Activated naive CD4-positive, alpha-beta T cell treated with anti-CD3 and anti-CD28 coated beads, Interleukin-2, amount 10 ng/mL, durations not matched to agents 7 days and 5 days (primary cell): ENCODE results near the gene NRF1.
"Not testable (repeated sequence)": the region's sequence is repeated elsewhere in the genome, so short reads cannot be mapped to it uniquely, and the experiment has no call there.

Experiments used
- CTCF ChIA-PET: fragments of 350-600 bp; sonication (Branson Sonifier 250); formaldehyde crosslinking; loops from one replicate; lab custom pipeline; 2021; ENCODE audit warnings: antibody characterized with exemption; lab: Charles Lee
- DNase-seq: peaks from one replicate; pipeline ENCODE4 v3.0.0-alpha.2; 2020
- H3K27ac Mint-ChIP-seq: one replicate; pipeline ENCODE4 v1.8.0; 2021; ENCODE audit warnings: mild to moderate bottlenecking, moderate library complexity, mixed read lengths
- H3K27me3 Mint-ChIP-seq: one replicate; pipeline ENCODE4 v1.8.0; 2021; ENCODE audit warnings: mild to moderate bottlenecking, mixed read lengths
- H3K36me3 Mint-ChIP-seq: one replicate; pipeline ENCODE4 v1.8.0; 2021; ENCODE audit warnings: mixed read lengths
- H3K4me1 Mint-ChIP-seq: one replicate; pipeline ENCODE4 v1.8.0; 2021; ENCODE audit warnings: mixed read lengths
- H3K4me3 Mint-ChIP-seq: one replicate; pipeline ENCODE4 v1.8.0; 2021; ENCODE audit warnings: mild to moderate bottlenecking, moderate library complexity, mixed read lengths
- H3K9me3 Mint-ChIP-seq: one replicate; pipeline ENCODE4 v1.8.0; 2021; ENCODE audit warnings: mixed read lengths

Gene NRF1

GRCh38 chr7:129644634-129645230 is 33.2 kb downstream of the NRF1 start:
- Mint-ChIP-seq H3K36me3 (peaks cover 2% of the 10 kb centered on the region), H3K27ac (no peak overlapping the region), H3K27me3 (no peaks in the 10 kb centered on the region), H3K4me3 (no peak overlapping the region), H3K9me3 (no peaks in the 10 kb centered on the region), H3K4me1 (no peaks in the 10 kb centered on the region)
- CTCF ChIA-PET: interaction anchor here (1.5 to 2.1 kb wide), 3 partner anchors 66 to 277 kb away, joined by 3 to 8 read pairs (median 5); no protein-coding TSS in a partner anchor
- no peak for DNase-seq

GRCh38 chr7:129646369-129647021 is 35.0 kb downstream of the NRF1 start:
- no peak overlapping the region for H3K4me3 Mint-ChIP-seq
- no peak for DNase-seq
- H3K36me3 Mint-ChIP-seq: peaks cover 3% of the 10 kb centered on the region
- no peaks in the 10 kb centered on the region for H3K27me3 Mint-ChIP-seq
- no peaks in the 10 kb centered on the region for H3K9me3 Mint-ChIP-seq
- CTCF ChIA-PET: interaction anchor here (1.5 kb wide), 1 partner anchor 303 kb away, joined by 3 read pairs; no protein-coding TSS in a partner anchor
- no peak overlapping the region for H3K27ac Mint-ChIP-seq
- no peaks in the 10 kb centered on the region for H3K4me1 Mint-ChIP-seq

GRCh38 chr7:129649128-129649690 is 37.7 kb downstream of the NRF1 start:
- H3K4me1 Mint-ChIP-seq: no peaks in the 10 kb centered on the region
- H3K36me3 Mint-ChIP-seq: peaks cover 9% of the 10 kb centered on the region
- CTCF ChIA-PET: interaction anchor here (1.1 to 2.4 kb wide), 3 partner anchors 10 to 176 kb away, joined by 3 to 6 read pairs (median 6); no protein-coding TSS in a partner anchor
- no peak for DNase-seq
- no peaks in the 10 kb centered on the region for H3K9me3 Mint-ChIP-seq
- no peaks in the 10 kb centered on the region for H3K27me3 Mint-ChIP-seq
- H3K27ac Mint-ChIP-seq: no peak overlapping the region
- H3K4me3 Mint-ChIP-seq: no peak overlapping the region

- CTCF ChIA-PET: interaction anchor here (1.1 to 2.4 kb wide), 3 partner anchors 9 to 175 kb away, joined by 3 to 6 read pairs (median 6); no protein-coding TSS in a partner anchor
- Mint-ChIP-seq H3K27me3 (no peaks in the 10 kb centered on the region), H3K4me3 (no peak overlapping the region), H3K36me3 (peaks cover 9% of the 10 kb centered on the region), H3K27ac (no peak overlapping the region), H3K4me1 (no peaks in the 10 kb centered on the region), H3K9me3 (no peaks in the 10 kb centered on the region)
- DNase-seq: no peak
These were observed 38.7 kb downstream of the NRF1 start for GRCh38 chr7:129650056-129650758.

GRCh38 chr7:129652914-129653313 is 41.4 kb downstream of the NRF1 start:
- Mint-ChIP-seq H3K27me3 (no peaks in the 10 kb centered on the region), H3K9me3 (no peaks in the 10 kb centered on the region), H3K36me3 (peaks cover 18% of the 10 kb centered on the region), H3K27ac (no peak overlapping the region), H3K4me1 (no peaks in the 10 kb centered on the region), H3K4me3 (no peak overlapping the region)
- no peak for DNase-seq
- CTCF ChIA-PET: no interaction called here

- no peaks in the 10 kb centered on the region for H3K27me3 Mint-ChIP-seq
- no peak for DNase-seq
- peaks cover 40% of the 10 kb centered on the region for H3K36me3 Mint-ChIP-seq
- H3K4me1 Mint-ChIP-seq: no peaks in the 10 kb centered on the region
- no peak overlapping the region for H3K4me3 Mint-ChIP-seq
- CTCF ChIA-PET: no interaction called here
- peaks cover 11% of the 10 kb centered on the region for H3K9me3 Mint-ChIP-seq
- no peak overlapping the region for H3K27ac Mint-ChIP-seq
These were observed 44.3 kb downstream of the NRF1 start for GRCh38 chr7:129655811-129656210.

GRCh38 chr7:129657363-129657762 is 45.8 kb downstream of the NRF1 start:
- Mint-ChIP-seq H3K36me3 (peaks cover 54% of the 10 kb centered on the region), H3K27ac (no peak overlapping the region), H3K4me3 (no peak overlapping the region), H3K9me3 (peaks cover 22% of the 10 kb centered on the region), H3K4me1 (no peaks in the 10 kb centered on the region), H3K27me3 (no peaks in the 10 kb centered on the region)
- no peak for DNase-seq
- CTCF ChIA-PET: no interaction called here

- CTCF ChIA-PET, H3K4me1 Mint-ChIP-seq, H3K27me3 Mint-ChIP-seq, DNase-seq, H3K27ac Mint-ChIP-seq, H3K4me3 Mint-ChIP-seq: not testable (repeated sequence)
- H3K36me3 Mint-ChIP-seq: peaks cover 58% of the 10 kb centered on the region
- H3K9me3 Mint-ChIP-seq: peaks cover 22% of the 10 kb centered on the region
These were observed 48.4 kb downstream of the NRF1 start for GRCh38 chr7:129659907-129660306.

- Mint-ChIP-seq H3K4me3 (no peak overlapping the region), H3K4me1 (no peaks in the 10 kb centered on the region), H3K9me3 (peaks cover 22% of the 10 kb centered on the region), H3K27ac (no peak overlapping the region), H3K36me3 (peaks cover 57% of the 10 kb centered on the region), H3K27me3 (no peaks in the 10 kb centered on the region)
- no peak for DNase-seq
- CTCF ChIA-PET: no interaction called here
These were observed 50.2 kb downstream of the NRF1 start for GRCh38 chr7:129661645-129662182.

GRCh38 chr7:129663240-129663639 is 51.7 kb downstream of the NRF1 start:
- H3K36me3 Mint-ChIP-seq: peaks cover 44% of the 10 kb centered on the region
- H3K27me3 Mint-ChIP-seq, H3K4me3 Mint-ChIP-seq, H3K27ac Mint-ChIP-seq, H3K4me1 Mint-ChIP-seq, DNase-seq: not testable (repeated sequence)
- peaks cover 22% of the 10 kb centered on the region for H3K9me3 Mint-ChIP-seq
- CTCF ChIA-PET: interaction anchor here (2.4 kb wide), 1 partner anchor 160 kb away, joined by 11 read pairs; no protein-coding TSS in a partner anchor

GRCh38 chr7:129664029-129665012 is 52.8 kb downstream of the NRF1 start:
- CTCF ChIA-PET: interaction anchor here (0.6 to 2.6 kb wide), 6 partner anchors 15 to 347 kb away, joined by 3 to 27 read pairs (median 10); no protein-coding TSS in a partner anchor
- Mint-ChIP-seq H3K27ac (no peak overlapping the region), H3K4me3 (no peak overlapping the region), H3K27me3 (no peaks in the 10 kb centered on the region), H3K4me1 (no peaks in the 10 kb centered on the region), H3K9me3 (peaks cover 22% of the 10 kb centered on the region), H3K36me3 (peaks cover 38% of the 10 kb centered on the region)
- no peak for DNase-seq

- Mint-ChIP-seq H3K4me1 (no peaks in the 10 kb centered on the region), H3K9me3 (peaks cover 17% of the 10 kb centered on the region), H3K27ac (no peak overlapping the region), H3K4me3 (no peak overlapping the region), H3K27me3 (no peaks in the 10 kb centered on the region), H3K36me3 (peaks cover 32% of the 10 kb centered on the region)
- CTCF ChIA-PET: interaction anchor here (0.6 to 2.6 kb wide), 6 partner anchors 16 to 347 kb away, joined by 3 to 27 read pairs (median 10); no protein-coding TSS in a partner anchor
- DNase-seq: no peak
These were observed 53.5 kb downstream of the NRF1 start for GRCh38 chr7:129665013-129665401.

GRCh38 chr7:129667116-129667515 is 55.6 kb downstream of the NRF1 start:
- no peak for DNase-seq
- CTCF ChIA-PET: interaction anchor here (1.1 to 1.3 kb wide), 2 partner anchors 158 to 162 kb away, joined by 3 read pairs; no protein-coding TSS in a partner anchor
- H3K27me3 Mint-ChIP-seq: no peaks in the 10 kb centered on the region
- no peak overlapping the region for H3K4me3 Mint-ChIP-seq
- H3K4me1 Mint-ChIP-seq: no peaks in the 10 kb centered on the region
- H3K27ac Mint-ChIP-seq: no peak overlapping the region
- peaks cover 10% of the 10 kb centered on the region for H3K36me3 Mint-ChIP-seq
- H3K9me3 Mint-ChIP-seq: peaks cover 1% of the 10 kb centered on the region
